HuH-7 (cell line): ENCODE results near the gene THAP8.

Experiments
- DNase-seq: peaks from one replicate; pipeline ENCODE4 v3.0.0; 2011; ENCODE audit warnings: low spot score

Gene THAP8

DNA sequence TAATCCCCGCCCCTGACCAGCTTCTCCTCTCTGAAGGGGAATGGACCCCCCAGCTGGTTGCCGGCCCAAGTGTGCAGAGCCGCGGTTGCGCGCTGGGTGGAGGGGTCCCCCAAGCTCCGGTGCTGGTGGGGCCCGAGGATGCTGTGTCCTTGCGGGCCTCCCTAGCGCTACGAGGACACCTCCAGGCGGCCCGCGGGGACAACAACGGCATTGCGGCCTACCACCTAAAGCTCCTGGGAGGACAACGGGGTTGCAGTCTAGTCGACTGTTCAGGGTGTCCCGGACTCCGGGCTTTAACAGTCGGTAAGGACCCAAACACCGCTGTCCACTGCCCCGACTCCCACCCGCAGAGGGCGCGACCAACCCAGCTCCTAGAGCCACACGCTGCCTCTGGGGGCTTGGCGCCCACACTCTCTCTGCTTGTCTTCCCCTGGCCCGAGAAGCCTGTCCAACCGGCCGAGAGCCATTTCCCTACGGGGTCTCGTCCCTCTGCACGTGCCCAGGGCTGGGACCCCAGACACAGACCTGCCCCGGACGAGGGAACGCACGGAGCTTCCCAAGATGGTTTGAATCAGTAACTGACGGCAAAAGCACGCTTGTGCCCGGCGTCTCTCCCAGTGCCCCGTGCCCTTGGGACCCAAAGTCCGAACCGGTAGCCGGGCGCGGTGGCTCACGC is 60.0 kb downstream of the THAP8 start:
- DNase-seq: no peak

GRCh38 chr19:35992907-35993765 is 60.9 kb downstream of the THAP8 start:
- no peak for DNase-seq

- DNase-seq: no peak
Observed at GRCh38 chr19:35991731-35992450, 62.2 kb downstream of the THAP8 start.

GRCh38 chr19:35990771-35991730 is 63.0 kb downstream of the THAP8 start:
- DNase-seq: no peak

- DNase-seq: no peak
Observed at GRCh38 chr19:35990156-35990555, 63.9 kb downstream of the THAP8 start.

GRCh38 chr19:35988824-35989223 is 65.3 kb downstream of the THAP8 start:
- no peak for DNase-seq

DNA sequence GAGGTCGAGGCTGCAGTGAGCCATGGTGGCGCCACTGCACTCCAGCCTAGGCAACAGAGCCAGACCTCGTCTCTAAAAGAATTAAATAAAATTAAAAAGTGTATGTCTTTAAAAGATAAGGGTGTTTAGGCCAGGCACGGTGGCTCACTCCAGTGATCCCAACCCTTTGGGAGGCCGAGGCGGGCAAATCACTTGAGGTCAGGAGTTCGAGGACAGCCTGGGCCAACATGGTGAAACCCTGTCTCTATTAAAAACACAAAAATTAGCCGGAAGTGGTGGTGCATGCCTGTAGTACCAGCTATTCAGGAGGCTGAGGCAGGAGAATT is 66.6 kb downstream of the THAP8 start:
- DNase-seq: no peak

DNA sequence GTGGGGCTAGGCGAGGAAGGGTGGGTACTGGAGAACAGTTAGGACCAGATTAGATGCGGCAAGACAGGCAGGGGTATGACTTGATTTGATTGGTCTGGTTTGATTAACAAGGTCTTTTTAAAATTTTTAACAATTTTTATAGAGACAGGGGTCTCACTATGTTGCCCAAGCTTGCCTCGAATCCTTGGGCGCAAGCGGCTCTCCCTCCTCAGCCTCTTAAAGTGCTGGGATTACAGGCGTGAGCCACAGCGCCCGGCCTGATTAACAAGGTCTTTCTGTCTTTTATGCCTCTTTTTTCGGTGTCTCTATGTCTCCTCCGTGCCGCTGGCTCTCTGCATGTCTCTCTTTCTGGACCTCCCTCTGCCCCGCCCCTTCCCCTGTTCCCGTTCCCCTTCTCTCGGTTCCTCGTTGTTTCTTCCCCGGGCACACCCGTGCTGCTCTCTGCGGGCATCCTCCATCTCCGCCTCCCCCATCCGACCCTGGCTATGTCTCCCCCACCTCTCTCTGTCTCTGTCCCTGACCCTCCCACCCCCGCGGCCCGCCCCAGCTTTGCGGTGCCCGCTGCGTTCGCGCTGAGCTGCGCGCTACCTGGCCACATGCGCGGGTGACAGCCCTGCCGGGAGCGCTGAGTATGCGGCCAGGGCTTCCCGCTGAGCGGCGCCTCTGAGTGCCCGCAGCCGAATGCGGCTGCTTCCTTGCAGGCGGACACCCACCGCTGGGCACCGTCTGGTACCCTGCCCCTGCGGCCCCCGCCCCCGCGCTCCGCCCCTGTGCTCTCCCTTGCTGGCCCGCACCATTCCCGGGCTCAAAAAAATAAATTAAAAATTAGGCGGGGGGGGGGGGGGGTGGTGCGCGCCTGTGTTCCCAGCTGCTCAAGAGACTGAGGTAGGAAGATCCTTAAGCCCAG is 67.2 kb downstream of the THAP8 start:
- DNase-seq: peak; percentile 75

- DNase-seq: no peak
Observed at GRCh38 chr19:35986111-35986510, 68.0 kb downstream of the THAP8 start.
